Measurements from ENCODE around the gene SLC25A26.

GRCh38 chr3:66427352-66427751, 206.6 kb downstream of the SLC25A26 start:
- TF ChIP-seq CTCF (conservative IDR thresholded peaks at IDR 0.05 in 1 of 2, IDR thresholded peaks at IDR 0.05 in 1 of 2; ENCODE audit: low read depth in 1 of 2, low read length in 2 of 2) (no peak), EZH2 (IDR thresholded peaks at IDR 0.05; ENCODE audit: low read length, missing control alignments) (no peak)
